GM10248 (cell line): Measurements from ENCODE around the gene PNKD.

ENCODE experiments used
- CTCF ChIA-PET: fragments of 300-600 bp; sonication (Branson Sonifier 250); formaldehyde crosslinking; extraction: SDS; loops from one replicate; lab custom pipeline; 2021; ENCODE audit warnings: antibody characterized with exemption; lab: Yijun Ruan, JAX
- POLR2A ChIA-PET: fragments of 350-650 bp; sonication (Branson Sonifier 250); formaldehyde crosslinking; extraction: SDS; loops from one replicate; lab custom pipeline; 2020; ENCODE audit warnings: antibody characterized with exemption; lab: Yijun Ruan, JAX
- DNase-seq: peaks from one replicate; pipeline ENCODE4 v3.0.0; 2012; ENCODE audit errors: extremely low spot score
- TF ChIP-seq, protein P1 (sequence below): IDR thresholded peaks from 2 replicates; pipeline ENCODE4 v1.5.1; 2012; ENCODE audit warnings: mild to moderate bottlenecking, low read depth; ENCODE audit errors: extremely low read depth, missing control alignments, control extremely low read depth

The PNKD gene

DNA sequence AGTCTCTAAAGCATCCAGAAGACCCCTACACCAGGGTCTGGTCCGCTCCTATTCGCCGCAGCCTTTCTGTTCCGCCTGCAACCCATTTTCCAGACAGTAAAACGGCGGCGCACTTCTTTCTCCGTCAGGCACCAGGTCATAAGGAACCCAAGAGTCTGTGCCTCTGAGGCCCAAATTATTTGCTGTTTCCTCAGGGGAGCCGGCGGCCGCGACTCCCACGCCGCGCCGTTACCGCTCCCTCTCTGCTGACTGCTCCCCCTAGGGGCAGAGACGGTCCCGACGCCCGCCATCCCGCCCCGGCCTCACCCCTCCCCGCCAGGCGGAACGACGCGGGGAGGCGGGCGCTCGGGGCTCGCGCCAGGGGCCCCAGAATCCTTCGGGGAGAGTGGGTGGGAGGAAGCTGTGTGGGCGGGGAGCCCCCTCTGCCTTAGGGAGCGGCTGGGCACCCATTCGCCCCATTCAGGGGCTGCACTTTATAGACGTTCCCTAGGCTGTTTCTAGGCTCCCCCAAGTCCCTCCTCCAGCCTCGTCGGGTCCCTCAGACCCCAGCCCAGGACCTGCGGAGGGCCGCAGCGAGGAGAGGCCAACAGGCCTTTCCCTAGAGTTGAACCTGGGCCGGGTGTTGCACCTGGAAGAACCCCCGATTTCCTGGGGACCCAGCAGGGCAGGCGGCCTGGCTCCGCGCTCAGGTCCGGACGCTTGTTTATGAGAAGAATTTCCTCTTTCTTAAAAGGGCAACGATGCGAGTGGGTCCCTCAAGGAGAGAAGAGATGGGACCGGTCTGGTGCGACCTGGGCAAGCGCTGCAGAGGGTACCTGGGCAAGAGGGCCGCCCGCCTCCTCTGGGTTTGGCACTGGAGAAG lies 125.7 kb downstream of the PNKD start:
- ChIA-PET POLR2A (interaction anchor here (0.6 to 1.3 kb wide), 2 partner anchors 9 to 500 kb away, joined by 3 to 8 read pairs; no protein-coding TSS in a partner anchor), CTCF (interaction anchor here (0.6 to 6.4 kb wide), 22 partner anchors 9 to 485 kb away, joined by 3 to 59 read pairs (median 4); partner anchors contain the start of genes AAMP, CATIP, PNKD and SLC11A1)
- DNase-seq: peak; percentile 93
- TF ChIP-seq, protein P1, sequence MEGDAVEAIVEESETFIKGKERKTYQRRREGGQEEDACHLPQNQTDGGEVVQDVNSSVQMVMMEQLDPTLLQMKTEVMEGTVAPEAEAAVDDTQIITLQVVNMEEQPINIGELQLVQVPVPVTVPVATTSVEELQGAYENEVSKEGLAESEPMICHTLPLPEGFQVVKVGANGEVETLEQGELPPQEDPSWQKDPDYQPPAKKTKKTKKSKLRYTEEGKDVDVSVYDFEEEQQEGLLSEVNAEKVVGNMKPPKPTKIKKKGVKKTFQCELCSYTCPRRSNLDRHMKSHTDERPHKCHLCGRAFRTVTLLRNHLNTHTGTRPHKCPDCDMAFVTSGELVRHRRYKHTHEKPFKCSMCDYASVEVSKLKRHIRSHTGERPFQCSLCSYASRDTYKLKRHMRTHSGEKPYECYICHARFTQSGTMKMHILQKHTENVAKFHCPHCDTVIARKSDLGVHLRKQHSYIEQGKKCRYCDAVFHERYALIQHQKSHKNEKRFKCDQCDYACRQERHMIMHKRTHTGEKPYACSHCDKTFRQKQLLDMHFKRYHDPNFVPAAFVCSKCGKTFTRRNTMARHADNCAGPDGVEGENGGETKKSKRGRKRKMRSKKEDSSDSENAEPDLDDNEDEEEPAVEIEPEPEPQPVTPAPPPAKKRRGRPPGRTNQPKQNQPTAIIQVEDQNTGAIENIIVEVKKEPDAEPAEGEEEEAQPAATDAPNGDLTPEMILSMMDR: peak; percentile 77
